Effector memory CD4-positive, alpha-beta T cell (primary cell): Measurements from ENCODE around the gene SYT13.

Experiments used
- DNase-seq, 3 donors: peaks; one replicate each; pipeline ENCODE4 v3.0.0-alpha.2; 2020
- H3K27ac ChIP-seq: 2 replicates; pipeline ENCODE4 v1.7.0; 2013; ENCODE audit warnings: mild to moderate bottlenecking, low read length, moderate library complexity; ENCODE audit not compliant: insufficient read depth, poor library complexity, severe bottlenecking
- H3K27me3 ChIP-seq: replicated peaks from 2 replicates; pipeline ENCODE4 v1.7.0; 2013; ENCODE audit warnings: mild to moderate bottlenecking, low read length; ENCODE audit not compliant: insufficient read depth, control insufficient read depth, poor library complexity, severe bottlenecking
- H3K36me3 ChIP-seq: 2 replicates; pipeline ENCODE4 v1.7.0; 2013; ENCODE audit warnings: mild to moderate bottlenecking, low read length, moderate library complexity; ENCODE audit not compliant: control insufficient read depth, insufficient read depth
- H3K4me1 ChIP-seq: 2 replicates; pipeline ENCODE4 v1.7.0; 2013; ENCODE audit warnings: low read length, mild to moderate bottlenecking; ENCODE audit not compliant: control insufficient read depth, insufficient read depth, poor library complexity, severe bottlenecking
- H3K4me3 ChIP-seq: 2 replicates; pipeline ENCODE4 v1.7.0; 2013; ENCODE audit warnings: low read length, low read depth, mild to moderate bottlenecking; ENCODE audit not compliant: insufficient read depth, poor library complexity, severe bottlenecking
- H3K9me3 ChIP-seq: 2 replicates; pipeline ENCODE4 v1.7.0; 2013; ENCODE audit warnings: mild to moderate bottlenecking, low read length, moderate library complexity; ENCODE audit not compliant: control insufficient read depth

The SYT13 gene

DNA sequence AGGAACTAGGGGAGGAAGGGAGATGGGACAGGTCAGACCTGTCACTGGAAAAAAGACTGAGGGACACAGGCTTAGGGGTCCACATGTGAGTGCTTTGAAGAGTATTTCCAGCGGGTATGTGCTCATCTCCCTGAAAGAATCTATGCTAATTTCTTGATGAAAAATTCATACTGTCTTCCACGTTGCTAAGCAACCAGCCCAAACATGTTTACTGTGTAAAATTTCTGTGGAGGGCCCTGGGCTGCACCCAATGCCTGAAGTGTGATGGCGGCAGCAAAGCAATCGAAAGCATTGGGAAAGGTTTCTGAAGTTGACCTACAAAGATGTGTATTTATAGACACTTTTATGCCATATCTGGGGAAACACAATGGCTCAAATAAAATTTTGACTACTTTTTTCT, 7.4 kb downstream of the SYT13 start:
- no peak for DNase-seq
- no peaks in the 10 kb centered on the region for H3K27me3 ChIP-seq
- H3K36me3 ChIP-seq = no peaks in the 10 kb centered on the region
- no peak overlapping the region for H3K27ac ChIP-seq
- no peak overlapping the region for H3K4me3 ChIP-seq
- peaks cover 5% of the 10 kb centered on the region for H3K9me3 ChIP-seq
- no peaks in the 10 kb centered on the region for H3K4me1 ChIP-seq

DNA sequence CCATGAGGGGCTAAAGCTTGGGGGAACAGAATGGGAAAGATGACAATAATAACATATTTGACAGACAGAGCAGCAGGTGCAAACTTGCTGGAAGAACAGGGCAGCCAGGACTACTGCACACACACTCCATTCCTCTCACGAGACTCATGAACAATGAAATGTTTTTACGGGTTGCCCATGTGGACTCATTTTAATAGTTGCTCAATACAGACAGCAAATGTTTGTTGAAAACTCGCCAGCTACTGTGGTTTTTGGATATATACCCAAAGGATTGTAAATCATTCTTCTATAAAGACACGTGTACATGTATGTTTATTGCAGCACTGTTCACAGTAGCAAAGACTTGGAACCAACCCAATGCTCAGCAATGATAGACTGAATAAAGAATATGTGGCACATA, 10.3 kb downstream of the SYT13 start:
- Histone ChIP-seq H3K4me1 (no peaks in the 10 kb centered on the region), H3K9me3 (peaks cover 5% of the 10 kb centered on the region), H3K4me3 (no peak overlapping the region), H3K27ac (no peak overlapping the region), H3K27me3 (peaks cover 4% of the 10 kb centered on the region), H3K36me3 (no peaks in the 10 kb centered on the region)
- no peak for DNase-seq

DNA sequence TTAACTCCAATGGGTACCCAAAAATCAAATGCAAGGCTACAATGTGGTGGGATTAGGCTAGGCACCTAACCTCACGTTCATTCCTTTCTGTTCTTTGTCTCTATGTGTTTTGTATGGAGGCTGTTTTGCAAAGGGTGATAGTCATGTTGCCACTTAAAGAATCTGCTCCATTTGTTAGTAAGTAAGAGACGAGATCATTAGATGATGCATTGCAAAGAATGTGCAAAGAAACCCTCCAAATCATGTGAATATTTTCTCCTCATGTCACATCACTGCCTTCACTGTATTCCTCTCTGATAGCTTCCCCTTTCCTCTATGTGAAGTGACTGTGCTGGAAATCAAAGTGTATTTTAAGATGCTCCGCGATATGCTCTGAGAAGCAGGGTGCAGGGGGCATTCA, 11.9 kb downstream of the SYT13 start:
- Histone ChIP-seq H3K9me3 (peaks cover 1% of the 10 kb centered on the region), H3K4me3 (no peak overlapping the region), H3K27me3 (peaks cover 14% of the 10 kb centered on the region), H3K4me1 (no peaks in the 10 kb centered on the region), H3K27ac (no peak overlapping the region), H3K36me3 (no peaks in the 10 kb centered on the region)
- DNase-seq = no peak

DNA sequence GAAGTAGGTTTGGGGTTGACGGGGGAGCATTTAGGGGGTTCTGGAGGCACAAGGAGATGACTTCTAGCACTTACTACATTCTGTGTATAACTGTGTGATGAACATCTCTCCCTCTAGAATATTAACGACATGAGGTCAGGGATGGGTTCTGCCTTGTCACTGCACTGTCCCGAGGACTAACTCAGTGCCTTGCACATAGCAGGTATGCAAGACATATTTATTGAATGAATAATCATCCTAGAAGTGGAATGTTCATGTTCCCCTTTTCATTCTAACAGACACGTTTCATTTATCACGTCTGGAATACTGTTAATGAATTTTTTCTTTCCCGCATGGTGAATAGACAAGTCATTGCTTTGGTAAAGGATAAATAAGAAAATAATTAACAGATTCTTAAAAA, 12.6 kb downstream of the SYT13 start:
- H3K27me3 ChIP-seq = peaks cover 14% of the 10 kb centered on the region
- no peak overlapping the region for H3K27ac ChIP-seq
- no peak for DNase-seq
- no peaks in the 10 kb centered on the region for H3K9me3 ChIP-seq
- H3K4me1 ChIP-seq = no peaks in the 10 kb centered on the region
- H3K4me3 ChIP-seq = no peak overlapping the region
- no peaks in the 10 kb centered on the region for H3K36me3 ChIP-seq

- no peaks in the 10 kb centered on the region for H3K36me3 ChIP-seq
- no peak overlapping the region for H3K4me3 ChIP-seq
- no peaks in the 10 kb centered on the region for H3K4me1 ChIP-seq
- H3K9me3 ChIP-seq = no peaks in the 10 kb centered on the region
- DNase-seq = no peak
- H3K27ac ChIP-seq = no peak overlapping the region
- H3K27me3 ChIP-seq = peaks cover 14% of the 10 kb centered on the region
Measured at GRCh38 chr11:45272701-45273100, 13.4 kb downstream of the SYT13 start.

DNA sequence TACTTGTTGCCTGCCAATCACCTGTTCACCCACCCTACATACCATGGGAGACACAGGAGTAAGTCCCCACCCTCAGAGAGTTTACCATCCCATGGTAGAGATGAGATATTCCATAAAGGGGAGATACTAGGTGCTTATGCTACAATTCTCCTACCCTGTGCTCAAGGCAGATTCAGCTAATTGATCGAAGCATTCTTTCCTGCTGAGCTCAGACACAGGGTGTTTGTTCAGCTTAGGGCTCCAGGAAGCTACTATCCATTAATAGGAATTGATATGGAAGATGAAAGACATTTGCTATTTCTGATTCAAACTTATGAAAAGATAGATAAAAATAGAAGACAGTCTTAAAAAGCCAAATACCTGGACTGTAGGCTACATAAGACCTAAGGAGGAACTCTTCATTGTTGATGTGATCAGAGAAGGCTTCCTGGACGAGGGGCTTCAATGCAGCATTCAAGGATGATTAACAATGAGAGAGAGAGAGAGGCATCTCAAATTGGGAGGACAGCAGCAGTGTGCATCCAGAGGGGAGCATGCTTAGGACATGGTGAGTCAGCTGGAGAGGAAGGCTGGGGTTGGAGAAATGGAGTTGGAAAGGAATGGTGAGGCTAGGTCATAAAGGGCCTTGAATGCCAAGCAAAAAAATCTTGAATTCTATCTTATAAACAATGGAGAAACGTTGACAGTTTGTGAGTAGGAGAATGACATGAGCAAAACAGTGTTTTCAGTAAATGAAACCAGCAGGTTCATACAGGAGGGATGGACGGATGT, 15.0 kb downstream of the SYT13 start:
- Histone ChIP-seq H3K36me3 (no peaks in the 10 kb centered on the region), H3K27me3 (peaks cover 14% of the 10 kb centered on the region)

GRCh38 chr11:45269678-45270077, 16.5 kb downstream of the SYT13 start:
- H3K36me3 ChIP-seq = no peaks in the 10 kb centered on the region
- no peaks in the 10 kb centered on the region for H3K9me3 ChIP-seq
- no peak overlapping the region for H3K4me3 ChIP-seq
- DNase-seq = no peak
- H3K27me3 ChIP-seq = peaks cover 14% of the 10 kb centered on the region
- no peak overlapping the region for H3K27ac ChIP-seq
- H3K4me1 ChIP-seq = no peaks in the 10 kb centered on the region

More for the DNA sequence above, 15.0 kb downstream of the SYT13 start:
- H3K4me3 ChIP-seq = no peak overlapping the region
- no peak overlapping the region for H3K27ac ChIP-seq
- H3K4me1 ChIP-seq = no peaks in the 10 kb centered on the region
- no peak for DNase-seq
- H3K9me3 ChIP-seq = no peaks in the 10 kb centered on the region

GRCh38 chr11:45267652-45268299, 18.4 kb downstream of the SYT13 start:
- H3K4me3 ChIP-seq = no peak overlapping the region
- H3K4me1 ChIP-seq = no peaks in the 10 kb centered on the region
- H3K36me3 ChIP-seq = no peaks in the 10 kb centered on the region
- H3K9me3 ChIP-seq = no peaks in the 10 kb centered on the region
- H3K27ac ChIP-seq = no peak overlapping the region
- H3K27me3 ChIP-seq = peaks cover 16% of the 10 kb centered on the region
- DNase-seq = no peak

GRCh38 chr11:45267052-45267451, 19.1 kb downstream of the SYT13 start:
- H3K9me3 ChIP-seq = no peaks in the 10 kb centered on the region
- no peak overlapping the region for H3K27ac ChIP-seq
- H3K27me3 ChIP-seq = peaks cover 16% of the 10 kb centered on the region
- no peak for DNase-seq
- H3K36me3 ChIP-seq = no peaks in the 10 kb centered on the region
- no peak overlapping the region for H3K4me3 ChIP-seq
- no peaks in the 10 kb centered on the region for H3K4me1 ChIP-seq

GRCh38 chr11:45266676-45267020, 19.5 kb downstream of the SYT13 start:
- no peaks in the 10 kb centered on the region for H3K36me3 ChIP-seq
- H3K9me3 ChIP-seq = no peaks in the 10 kb centered on the region
- peaks cover 16% of the 10 kb centered on the region for H3K27me3 ChIP-seq
- no peaks in the 10 kb centered on the region for H3K4me1 ChIP-seq
- H3K4me3 ChIP-seq = no peak overlapping the region
- DNase-seq = no peak
- H3K27ac ChIP-seq = no peak overlapping the region
